ENCODE measurements around the gene KCNK18. TPM values are rescaled to one million over a fixed set of nuclear protein-coding genes. Genes with fewer than 3 reads are reported as not detected.

Gene KCNK18
- total RNA-seq, 1 donor from 2014 or later = not detected

DNA sequence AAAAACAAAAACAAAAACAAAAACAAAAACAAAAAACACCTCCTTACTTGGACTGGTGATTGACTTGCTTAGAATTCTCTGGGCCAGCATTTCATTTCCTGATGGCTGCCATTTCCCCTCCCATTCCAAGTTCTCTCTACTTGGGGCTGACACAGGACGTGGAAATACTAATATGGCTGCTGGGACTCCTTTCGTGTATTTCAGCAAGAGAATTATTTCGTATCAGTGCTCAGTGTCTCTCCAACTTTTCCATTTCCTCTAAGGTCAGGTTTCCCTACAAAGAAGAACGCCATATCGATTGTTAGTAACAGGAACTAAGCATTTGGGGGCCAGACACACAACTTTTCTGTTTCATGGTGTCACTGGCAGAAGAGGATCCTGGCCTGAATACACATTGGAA, 36.7 kb upstream of the KCNK18 start:
- TF ChIP-seq, protein P1, sequence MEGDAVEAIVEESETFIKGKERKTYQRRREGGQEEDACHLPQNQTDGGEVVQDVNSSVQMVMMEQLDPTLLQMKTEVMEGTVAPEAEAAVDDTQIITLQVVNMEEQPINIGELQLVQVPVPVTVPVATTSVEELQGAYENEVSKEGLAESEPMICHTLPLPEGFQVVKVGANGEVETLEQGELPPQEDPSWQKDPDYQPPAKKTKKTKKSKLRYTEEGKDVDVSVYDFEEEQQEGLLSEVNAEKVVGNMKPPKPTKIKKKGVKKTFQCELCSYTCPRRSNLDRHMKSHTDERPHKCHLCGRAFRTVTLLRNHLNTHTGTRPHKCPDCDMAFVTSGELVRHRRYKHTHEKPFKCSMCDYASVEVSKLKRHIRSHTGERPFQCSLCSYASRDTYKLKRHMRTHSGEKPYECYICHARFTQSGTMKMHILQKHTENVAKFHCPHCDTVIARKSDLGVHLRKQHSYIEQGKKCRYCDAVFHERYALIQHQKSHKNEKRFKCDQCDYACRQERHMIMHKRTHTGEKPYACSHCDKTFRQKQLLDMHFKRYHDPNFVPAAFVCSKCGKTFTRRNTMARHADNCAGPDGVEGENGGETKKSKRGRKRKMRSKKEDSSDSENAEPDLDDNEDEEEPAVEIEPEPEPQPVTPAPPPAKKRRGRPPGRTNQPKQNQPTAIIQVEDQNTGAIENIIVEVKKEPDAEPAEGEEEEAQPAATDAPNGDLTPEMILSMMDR (IDR thresholded peaks at IDR 0.05; ENCODE audit: partially characterized antibody, unreplicated experiment) = no peak
- Mint-ChIP-seq H3K27me3 (ENCODE audit: unreplicated experiment) (peaks cover 15% of the 10 kb centered on the region), H3K36me3 (ENCODE audit: unreplicated experiment) (peaks cover 5% of the 10 kb centered on the region), H3K4me1 (ENCODE audit: low read depth, unreplicated experiment) (peaks cover 2% of the 10 kb centered on the region), H3K4me3 (ENCODE audit: unreplicated experiment) (no peak overlapping the region), H3K9me3 (ENCODE audit: unreplicated experiment) (peaks cover 10% of the 10 kb centered on the region), H3K27ac (ENCODE audit: unreplicated experiment) (no peak overlapping the region)
- no peak for DNase-seq

GRCh38 chr10:117161386-117162033, 35.8 kb upstream of the KCNK18 start:
- peaks cover 2% of the 10 kb centered on the region for H3K4me1 Mint-ChIP-seq (ENCODE audit: low read depth, unreplicated experiment)
- H3K27me3 Mint-ChIP-seq (ENCODE audit: unreplicated experiment) = peaks cover 17% of the 10 kb centered on the region
- TF ChIP-seq, protein P1 (IDR thresholded peaks at IDR 0.05; ENCODE audit: partially characterized antibody, unreplicated experiment) = no peak
- no peak overlapping the region for H3K4me3 Mint-ChIP-seq (ENCODE audit: unreplicated experiment)
- peaks cover 10% of the 10 kb centered on the region for H3K9me3 Mint-ChIP-seq (ENCODE audit: unreplicated experiment)
- DNase-seq = no peak
- H3K36me3 Mint-ChIP-seq (ENCODE audit: unreplicated experiment) = peaks cover 5% of the 10 kb centered on the region
- H3K27ac Mint-ChIP-seq (ENCODE audit: unreplicated experiment) = no peak overlapping the region

GRCh38 chr10:117162093-117163060, 34.9 kb upstream of the KCNK18 start:
- Mint-ChIP-seq H3K36me3 (ENCODE audit: unreplicated experiment) (no peaks in the 10 kb centered on the region), H3K4me1 (ENCODE audit: low read depth, unreplicated experiment) (peaks cover 2% of the 10 kb centered on the region), H3K9me3 (ENCODE audit: unreplicated experiment) (peaks cover 8% of the 10 kb centered on the region), H3K27me3 (ENCODE audit: unreplicated experiment) (peaks cover 21% of the 10 kb centered on the region), H3K4me3 (ENCODE audit: unreplicated experiment) (peak overlapping the region; percentile 84), H3K27ac (ENCODE audit: unreplicated experiment) (no peak overlapping the region)
- TF ChIP-seq, protein P1 (IDR thresholded peaks at IDR 0.05; ENCODE audit: partially characterized antibody, unreplicated experiment) = no peak
- DNase-seq = no peak

- peak; percentile 74 for DNase-seq
- Mint-ChIP-seq H3K27me3 (ENCODE audit: unreplicated experiment) (peaks cover 20% of the 10 kb centered on the region), H3K9me3 (ENCODE audit: unreplicated experiment) (peaks cover 8% of the 10 kb centered on the region), H3K4me1 (ENCODE audit: low read depth, unreplicated experiment) (peaks cover 2% of the 10 kb centered on the region), H3K27ac (ENCODE audit: unreplicated experiment) (no peak overlapping the region), H3K4me3 (ENCODE audit: unreplicated experiment) (no peak overlapping the region), H3K36me3 (ENCODE audit: unreplicated experiment) (no peaks in the 10 kb centered on the region)
- TF ChIP-seq, protein P1 (IDR thresholded peaks at IDR 0.05; ENCODE audit: partially characterized antibody, unreplicated experiment) = peak; percentile 35
Measured at GRCh38 chr10:117163061-117163953, 34.0 kb upstream of the KCNK18 start.

Measured in glutamatergic neuron (in vitro differentiated cells).